Neural progenitor cell (in vitro differentiated cells): ENCODE data around the gene TBC1D24. TPM values are rescaled to one million over a fixed set of nuclear protein-coding genes. Genes with fewer than 3 reads are reported as not detected.
"Not testable (repeated sequence)": the region's sequence is repeated elsewhere in the genome, so short reads cannot be mapped to it uniquely, and the experiment has no call there.

ENCODE experiments used
- DNase-seq: peaks from one replicate; pipeline ENCODE4 v3.0.0-alpha.2; 2016; ENCODE audit warnings: low spot score
- H2AFZ ChIP-seq: fragments of 200-600 bp; sonication (generic); replicated peaks from 2 replicates; pipeline ENCODE4 v1.6.1; 2016; ENCODE audit warnings: antibody characterized with exemption
- H3F3A ChIP-seq: fragments of 200-600 bp; sonication (generic); 2 replicates; pipeline ENCODE4 v1.6.1; 2016; ENCODE audit warnings: antibody characterized with exemption, low read depth
- H3K27ac ChIP-seq: fragments of 200-600 bp; sonication (generic); 2 replicates; pipeline ENCODE4 v1.5.1; 2016; ENCODE audit warnings: mild to moderate bottlenecking
- H3K27me3 ChIP-seq: fragments of 200-600 bp; sonication (generic); 2 replicates; pipeline ENCODE4 v1.6.1; 2016; ENCODE audit warnings: mild to moderate bottlenecking, moderate library complexity
- H3K36me3 ChIP-seq: fragments of 200-600 bp; sonication (generic); 2 replicates; pipeline ENCODE4 v1.5.1; 2016
- H3K4me1 ChIP-seq: fragments of 200-600 bp; sonication (generic); 2 replicates; pipeline ENCODE4 v1.6.1; 2016; ENCODE audit warnings: mixed run types
- H3K4me2 ChIP-seq: fragments of 200-600 bp; sonication (generic); 2 replicates; pipeline ENCODE4 v1.6.1; 2016
- H3K4me3 ChIP-seq: fragments of 200-600 bp; sonication (generic); 2 replicates; pipeline ENCODE4 v1.5.1; 2016
- H3K79me2 ChIP-seq: fragments of 200-600 bp; sonication (generic); 2 replicates; pipeline ENCODE4 v1.6.1; 2016; ENCODE audit warnings: low read depth
- H3K9ac ChIP-seq: fragments of 200-600 bp; sonication (generic); 2 replicates; pipeline ENCODE4 v1.6.1; 2016
- H3K9me3 ChIP-seq: fragments of 200-600 bp; sonication (generic); 2 replicates; pipeline ENCODE4 v1.5.1; 2016; ENCODE audit warnings: low read depth
- H4K20me1 ChIP-seq: fragments of 200-600 bp; sonication (generic); 2 replicates; pipeline ENCODE4 v1.6.1; 2016; ENCODE audit warnings: low read depth
- H3K27ac Mint-ChIP-seq: 3 replicates; pipeline ENCODE4 v1.8.0; 2021; ENCODE audit warnings: mixed read lengths
- H3K27me3 Mint-ChIP-seq: 2 replicates; pipeline ENCODE4 v1.8.0; 2022; ENCODE audit warnings: low read depth, mild to moderate bottlenecking, inconsistent platforms, moderate library complexity, mixed read lengths; ENCODE audit not compliant: insufficient read depth
- H3K36me3 Mint-ChIP-seq: 3 replicates; pipeline ENCODE4 v1.8.0; 2021; ENCODE audit warnings: mixed read lengths
- H3K4me1 Mint-ChIP-seq: 3 replicates; pipeline ENCODE4 v1.8.0; 2021; ENCODE audit warnings: mixed read lengths
- H3K4me3 Mint-ChIP-seq: 3 replicates; pipeline ENCODE4 v1.8.0; 2021; ENCODE audit warnings: mild to moderate bottlenecking, moderate library complexity, mixed read lengths
- H3K9me3 Mint-ChIP-seq: 3 replicates; pipeline ENCODE4 v1.8.0; 2020; ENCODE audit warnings: mixed read lengths
- EZH2 ChIP-seq: fragments of 200-600 bp; sonication (generic); IDR thresholded peaks from 2 replicates; pipeline ENCODE4 v1.6.1; 2017; ENCODE audit warnings: antibody characterized with exemption, mild to moderate bottlenecking, moderate library complexity
- EZH2phosphoT487 ChIP-seq: fragments of 200-600 bp; sonication (generic); IDR thresholded peaks from 2 replicates; pipeline ENCODE4 v1.6.1; 2017; ENCODE audit warnings: antibody characterized with exemption
- total RNA-seq: library from RNA; depleted of rRNA; stranded (reverse); fragments of >200 nt; gene quantifications from 2 replicates; pipeline ENCODE4 v1.2.3, GENCODE V29; 2015; ENCODE audit warnings: low replicate concordance
- TF ChIP-seq, protein P1 (sequence below): fragments of 200-600 bp; sonication (generic); IDR thresholded peaks from 2 replicates; pipeline ENCODE4 v1.5.1; 2017; ENCODE audit warnings: antibody characterized with exemption, mild to moderate bottlenecking

TBC1D24 gene
- total RNA-seq, 1 donor from 2014 or later, result 8.2 TPM

DNA sequence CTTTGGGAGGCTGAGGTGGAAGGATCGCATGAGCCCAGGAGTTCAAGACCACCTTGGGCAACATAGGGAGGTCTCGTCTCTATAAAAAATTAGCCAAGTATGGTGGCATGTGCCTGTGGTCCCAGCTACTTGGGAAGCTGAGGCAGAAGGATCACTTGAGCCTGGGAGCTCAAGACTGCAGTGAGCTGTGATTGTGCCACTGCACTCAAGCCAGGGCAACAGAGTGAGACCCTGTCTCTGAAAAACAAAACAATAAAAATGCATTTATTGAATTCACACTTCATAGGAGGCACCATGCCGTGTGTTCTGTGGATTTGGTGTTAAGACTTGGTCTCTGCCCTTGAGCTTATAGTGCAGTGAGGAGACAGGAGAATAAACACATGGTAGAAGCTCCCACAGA is 2.4 kb downstream of the TBC1D24 start:
- H3K36me3 ChIP-seq, result no peaks in the 10 kb centered on the region
- peaks cover 19% of the 10 kb centered on the region for H3F3A ChIP-seq
- Mint-ChIP-seq H3K9me3 (no peaks in the 10 kb centered on the region), H3K4me3 (no peak overlapping the region), H3K27me3 (no peaks in the 10 kb centered on the region), H3K4me1 (peaks cover 22% of the 10 kb centered on the region), H3K27ac (no peak overlapping the region), H3K36me3 (no peaks in the 10 kb centered on the region)
- peaks cover 10% of the 10 kb centered on the region for H3K79me2 ChIP-seq
- no peak for TF ChIP-seq EZH2
- no peak overlapping the region for H2AFZ ChIP-seq
- H3K4me1 ChIP-seq, result peaks cover 6% of the 10 kb centered on the region
- no peaks in the 10 kb centered on the region for H3K9me3 ChIP-seq
- H3K27ac ChIP-seq, result no peak overlapping the region
- peaks cover 54% of the 10 kb centered on the region for H4K20me1 ChIP-seq
- no peak overlapping the region for H3K9ac ChIP-seq
- H3K27me3 ChIP-seq, result peaks cover 42% of the 10 kb centered on the region
- no peak for DNase-seq
- H3K4me3 ChIP-seq, result no peak overlapping the region
- H3K4me2 ChIP-seq, result no peak overlapping the region

DNA sequence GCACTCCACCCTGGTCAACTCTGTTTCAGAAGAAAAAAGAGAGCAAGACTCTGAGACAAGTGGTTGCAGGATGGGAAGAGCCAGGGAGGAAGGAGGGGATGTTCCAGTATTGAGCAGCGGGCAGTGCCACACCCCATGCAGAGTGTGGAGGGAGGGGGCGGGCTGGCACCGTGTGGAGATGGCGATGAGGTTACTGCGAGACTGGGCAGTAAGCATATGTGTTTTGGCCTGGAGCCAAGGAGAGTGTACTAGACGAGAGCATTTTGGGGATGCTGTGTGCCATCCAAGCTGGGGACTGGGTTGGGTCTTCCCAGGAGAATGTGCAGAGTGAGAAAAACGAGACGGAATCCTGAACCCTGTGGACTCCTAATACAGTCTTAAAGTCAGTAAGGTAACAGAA is 3.4 kb downstream of the TBC1D24 start:
- Mint-ChIP-seq H3K27me3 (no peaks in the 10 kb centered on the region), H3K4me3 (no peak overlapping the region), H3K27ac (no peak overlapping the region), H3K9me3 (no peaks in the 10 kb centered on the region), H3K4me1 (peaks cover 18% of the 10 kb centered on the region), H3K36me3 (no peaks in the 10 kb centered on the region)
- H3K4me1 ChIP-seq, result peaks cover 6% of the 10 kb centered on the region
- no peaks in the 10 kb centered on the region for H3K36me3 ChIP-seq
- H2AFZ ChIP-seq, result no peak overlapping the region
- DNase-seq, result no peak
- peaks cover 9% of the 10 kb centered on the region for H3F3A ChIP-seq
- no peak overlapping the region for H3K4me2 ChIP-seq
- H3K9me3 ChIP-seq, result no peaks in the 10 kb centered on the region
- TF ChIP-seq EZH2 (no peak), EZH2phosphoT487 (no peak)
- TF ChIP-seq, protein P1, sequence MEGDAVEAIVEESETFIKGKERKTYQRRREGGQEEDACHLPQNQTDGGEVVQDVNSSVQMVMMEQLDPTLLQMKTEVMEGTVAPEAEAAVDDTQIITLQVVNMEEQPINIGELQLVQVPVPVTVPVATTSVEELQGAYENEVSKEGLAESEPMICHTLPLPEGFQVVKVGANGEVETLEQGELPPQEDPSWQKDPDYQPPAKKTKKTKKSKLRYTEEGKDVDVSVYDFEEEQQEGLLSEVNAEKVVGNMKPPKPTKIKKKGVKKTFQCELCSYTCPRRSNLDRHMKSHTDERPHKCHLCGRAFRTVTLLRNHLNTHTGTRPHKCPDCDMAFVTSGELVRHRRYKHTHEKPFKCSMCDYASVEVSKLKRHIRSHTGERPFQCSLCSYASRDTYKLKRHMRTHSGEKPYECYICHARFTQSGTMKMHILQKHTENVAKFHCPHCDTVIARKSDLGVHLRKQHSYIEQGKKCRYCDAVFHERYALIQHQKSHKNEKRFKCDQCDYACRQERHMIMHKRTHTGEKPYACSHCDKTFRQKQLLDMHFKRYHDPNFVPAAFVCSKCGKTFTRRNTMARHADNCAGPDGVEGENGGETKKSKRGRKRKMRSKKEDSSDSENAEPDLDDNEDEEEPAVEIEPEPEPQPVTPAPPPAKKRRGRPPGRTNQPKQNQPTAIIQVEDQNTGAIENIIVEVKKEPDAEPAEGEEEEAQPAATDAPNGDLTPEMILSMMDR, result no peak
- H3K79me2 ChIP-seq, result peaks cover 10% of the 10 kb centered on the region
- H4K20me1 ChIP-seq, result peaks cover 54% of the 10 kb centered on the region
- H3K9ac ChIP-seq, result no peak overlapping the region
- H3K27ac ChIP-seq, result no peak overlapping the region
- H3K4me3 ChIP-seq, result no peak overlapping the region
- H3K27me3 ChIP-seq, result peaks cover 32% of the 10 kb centered on the region

DNA sequence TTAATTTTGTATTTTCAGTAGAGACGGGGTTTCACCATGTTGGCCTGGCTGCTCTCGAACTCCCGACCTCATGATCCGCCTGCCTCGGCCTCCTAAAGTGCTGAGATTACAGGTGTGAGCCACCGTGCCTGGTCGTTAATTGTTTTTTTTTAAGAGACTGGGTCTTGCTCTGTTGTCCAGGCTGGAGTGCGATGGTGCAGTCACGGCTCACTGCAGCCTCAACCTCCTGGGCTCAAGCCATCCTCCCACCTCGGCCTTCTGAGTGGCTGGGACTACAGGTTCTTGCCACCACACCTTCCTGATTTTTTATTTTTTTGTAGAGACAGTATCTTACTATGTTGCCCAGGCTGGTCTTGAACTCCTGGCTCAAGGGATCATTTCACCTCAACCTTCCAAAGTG is 5.1 kb downstream of the TBC1D24 start:
- H3K79me2 ChIP-seq, H3K9me3 ChIP-seq, H3K4me1 ChIP-seq, H3K4me3 Mint-ChIP-seq, H3K36me3 Mint-ChIP-seq, H3K27me3 Mint-ChIP-seq, H3K4me2 ChIP-seq, H3K36me3 ChIP-seq, H2AFZ ChIP-seq, H3K27ac Mint-ChIP-seq, DNase-seq, H3F3A ChIP-seq, H3K9me3 Mint-ChIP-seq, H3K27ac ChIP-seq, H3K4me3 ChIP-seq, H3K9ac ChIP-seq: not testable (repeated sequence)
- peaks cover 56% of the 10 kb centered on the region for H4K20me1 ChIP-seq
- H3K27me3 ChIP-seq, result peaks cover 19% of the 10 kb centered on the region
- peaks cover 27% of the 10 kb centered on the region for H3K4me1 Mint-ChIP-seq

DNA sequence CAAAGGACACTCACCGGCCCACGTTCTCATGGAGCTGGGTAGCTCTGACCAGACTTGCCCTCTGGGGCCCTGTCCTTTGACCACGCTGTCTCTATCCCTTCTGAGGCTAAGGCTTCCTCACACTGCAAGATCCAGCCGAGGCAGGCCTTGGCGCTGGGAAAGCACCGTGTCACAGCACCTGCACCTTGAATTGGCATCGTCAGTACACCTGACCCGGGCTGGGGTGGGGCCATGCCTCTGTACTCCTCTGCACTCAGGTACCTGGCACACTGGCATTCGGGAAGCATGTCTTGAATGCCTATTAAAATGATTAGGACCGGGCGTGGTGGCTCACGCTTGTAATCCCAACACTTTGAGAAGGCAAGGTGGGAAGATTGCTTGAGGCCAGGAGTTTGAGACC is 6.0 kb downstream of the TBC1D24 start:
- Histone ChIP-seq H3K4me1 (peaks cover 3% of the 10 kb centered on the region), H4K20me1 (peaks cover 49% of the 10 kb centered on the region), H3K36me3 (no peaks in the 10 kb centered on the region)

More for the DNA sequence above, 6.0 kb downstream of the TBC1D24 start:
- no peak overlapping the region for H2AFZ ChIP-seq
- no peak for DNase-seq
- H3K9me3 Mint-ChIP-seq, result no peaks in the 10 kb centered on the region
- H3K4me1 Mint-ChIP-seq, result peaks cover 30% of the 10 kb centered on the region
- peaks cover 2% of the 10 kb centered on the region for H3K27me3 Mint-ChIP-seq
- no peak overlapping the region for H3K9ac ChIP-seq
- H3F3A ChIP-seq, result peaks cover 5% of the 10 kb centered on the region
- no peak overlapping the region for H3K4me2 ChIP-seq
- TF ChIP-seq, protein P1, result no peak
- TF ChIP-seq EZH2 (no peak), EZH2phosphoT487 (no peak)
- no peak overlapping the region for H3K4me3 ChIP-seq
- H3K27ac ChIP-seq, result no peak overlapping the region
- no peak overlapping the region for H3K27ac Mint-ChIP-seq
- peaks cover 12% of the 10 kb centered on the region for H3K27me3 ChIP-seq
- H3K36me3 Mint-ChIP-seq, result no peaks in the 10 kb centered on the region
- peaks cover 10% of the 10 kb centered on the region for H3K79me2 ChIP-seq
- H3K4me3 Mint-ChIP-seq, result no peak overlapping the region
- H3K9me3 ChIP-seq, result no peaks in the 10 kb centered on the region
